GM23338 (cell line): ENCODE results near the gene PAX4. TPM values are rescaled to one million over a fixed set of nuclear protein-coding genes. Genes with fewer than 3 reads are reported as not detected.

Experiments
- ATAC-seq: fragments of 200-7000 bp; cut with Tn5 transposase; 3 replicates; pipeline ENCODE4 v1.9.1; 2020
- DNase-seq: peaks from one replicate; pipeline ENCODE4 v3.0.0-alpha.2; 2015; ENCODE audit warnings: low spot score
- H2AFZ ChIP-seq: fragments of 200-600 bp; sonication (generic); 2 replicates; pipeline ENCODE4 v1.8.0; 2016; ENCODE audit warnings: antibody characterized with exemption, mild to moderate bottlenecking, moderate library complexity
- H3F3A ChIP-seq: fragments of 200-600 bp; sonication (generic); replicated peaks from 2 replicates; pipeline ENCODE4 v1.8.0; 2017; ENCODE audit warnings: antibody characterized with exemption, mixed run types, low read depth
- H3K27ac ChIP-seq: fragments of 200-600 bp; sonication (generic); 2 replicates; pipeline ENCODE4 v1.6.1; 2016; ENCODE audit warnings: low read depth
- H3K27me3 ChIP-seq: fragments of 200-600 bp; sonication (generic); 2 replicates; pipeline ENCODE4 v1.8.0; 2016; ENCODE audit warnings: mild to moderate bottlenecking, mixed run types, moderate library complexity; ENCODE audit not compliant: insufficient read depth
- H3K36me3 ChIP-seq: fragments of 200-600 bp; sonication (generic); 2 replicates; pipeline ENCODE4 v1.8.0; 2016; ENCODE audit warnings: mild to moderate bottlenecking; ENCODE audit not compliant: insufficient read depth
- H3K4me1 ChIP-seq: fragments of 200-600 bp; sonication (generic); 2 replicates; pipeline ENCODE4 v1.8.0; 2016; ENCODE audit warnings: mild to moderate bottlenecking, moderate library complexity; ENCODE audit not compliant: insufficient read depth
- H3K4me2 ChIP-seq: fragments of 200-600 bp; sonication (generic); 2 replicates; pipeline ENCODE4 v1.7.1; 2017; ENCODE audit warnings: mixed run types
- H3K4me3 ChIP-seq: fragments of 200-600 bp; sonication (generic); 2 replicates; pipeline ENCODE4 v1.6.1; 2016; ENCODE audit warnings: mixed run types
- H3K79me2 ChIP-seq: fragments of 200-600 bp; sonication (generic); replicated peaks from 2 replicates; pipeline ENCODE4 v1.8.0; 2017; ENCODE audit warnings: mild to moderate bottlenecking; ENCODE audit not compliant: insufficient read depth
- H3K9me2 ChIP-seq: fragments of 200-600 bp; sonication (generic); 2 replicates; pipeline ENCODE4 v1.8.0; 2017; ENCODE audit not compliant: insufficient read depth
- H4K20me1 ChIP-seq: fragments of 200-600 bp; sonication (generic); replicated peaks from 2 replicates; pipeline ENCODE4 v1.8.0; 2017; ENCODE audit warnings: mild to moderate bottlenecking; ENCODE audit not compliant: insufficient read depth
- H3K27ac Mint-ChIP-seq: 2 replicates; pipeline ENCODE4 v1.8.0; 2020; ENCODE audit warnings: inconsistent platforms, mild to moderate bottlenecking, moderate library complexity, mixed read lengths
- H3K27me3 Mint-ChIP-seq: 3 replicates; pipeline ENCODE4 v1.8.0; 2022; ENCODE audit warnings: low read depth, mild to moderate bottlenecking, moderate library complexity, mixed read lengths, inconsistent platforms; ENCODE audit not compliant: insufficient read depth, poor library complexity
- H3K36me3 Mint-ChIP-seq: 3 replicates; pipeline ENCODE4 v1.8.0; 2021; ENCODE audit warnings: low read depth, mild to moderate bottlenecking, inconsistent platforms, moderate library complexity, mixed read lengths
- H3K4me1 Mint-ChIP-seq: 3 replicates; pipeline ENCODE4 v1.8.0; 2020; ENCODE audit warnings: mild to moderate bottlenecking, inconsistent platforms, mixed read lengths
- H3K4me3 Mint-ChIP-seq: 3 replicates; pipeline ENCODE4 v1.8.0; 2021; ENCODE audit warnings: moderate library complexity, mild to moderate bottlenecking, inconsistent platforms, mixed read lengths
- H3K9me3 Mint-ChIP-seq: 3 replicates; pipeline ENCODE4 v1.8.0; 2020; ENCODE audit warnings: moderate library complexity, mild to moderate bottlenecking, inconsistent platforms, mixed read lengths
- CREB1 ChIP-seq: fragments of 250-450 bp; sonication (Bioruptor Pico); IDR thresholded peaks from 2 replicates; pipeline ENCODE4 v1.5.0; 2020; ENCODE audit warnings: low read depth, mild to moderate bottlenecking, moderate library complexity
- CTCF ChIP-seq, 2 experiments: fragments of 200-600 bp in 1 of 2; sonication (generic) in 1 of 2; conservative IDR thresholded peaks; 2 replicates each; pipeline versions ENCODE4 v1.5.1 to v1.6.1; 2016 to 2017; ENCODE audit warnings: antibody characterized with exemption in 2 of 2, low read depth in 2 of 2, mild to moderate bottlenecking in 2 of 2, moderate library complexity in 1 of 2
- ETS1 ChIP-seq: IDR thresholded peaks from 2 replicates; pipeline ENCODE4 v1.6.1; 2016; ENCODE audit warnings: antibody characterized with exemption
- EZH2 ChIP-seq: fragments of 200-600 bp; sonication (generic); IDR thresholded peaks from one replicate; pipeline ENCODE4 v1.8.0; 2017; ENCODE audit warnings: antibody characterized with exemption, mild to moderate bottlenecking, low read depth; ENCODE audit not compliant: unreplicated experiment
- EZH2phosphoT487 ChIP-seq: fragments of 200-600 bp; sonication (generic); IDR thresholded peaks from one replicate; pipeline ENCODE4 v1.8.1; 2018; ENCODE audit warnings: antibody characterized with exemption; ENCODE audit not compliant: unreplicated experiment
- JUNB ChIP-seq: IDR thresholded peaks from one replicate; pipeline ENCODE4 v1.6.1; 2016; ENCODE audit warnings: antibody characterized with exemption; ENCODE audit not compliant: unreplicated experiment
- NANOG ChIP-seq: IDR thresholded peaks from 2 replicates; pipeline ENCODE4 v1.6.1; 2016; ENCODE audit warnings: antibody characterized with exemption, borderline replicate concordance
- POLR2AphosphoS5 ChIP-seq: IDR thresholded peaks from 2 replicates; pipeline ENCODE4 v1.6.1; 2016; ENCODE audit warnings: antibody characterized with exemption, low read depth
- REST ChIP-seq: IDR thresholded peaks from one replicate; pipeline ENCODE4 v1.6.1; 2018; ENCODE audit warnings: antibody characterized with exemption; ENCODE audit not compliant: unreplicated experiment
- STAT1 ChIP-seq: IDR thresholded peaks from one replicate; pipeline ENCODE4 v1.6.1; 2016; ENCODE audit warnings: antibody characterized with exemption; ENCODE audit not compliant: unreplicated experiment
- ZNF114 ChIP-seq: fragments of 250-450 bp; sonication (Bioruptor Pico); IDR thresholded peaks from 2 replicates; pipeline ENCODE4 v1.5.0; 2020; ENCODE audit warnings: mild to moderate bottlenecking, moderate library complexity
- ZNF331 ChIP-seq: fragments of 250-450 bp; sonication (Bioruptor Pico); IDR thresholded peaks from 2 replicates; pipeline ENCODE4 v1.5.0; 2020; ENCODE audit warnings: low read depth, mild to moderate bottlenecking, moderate library complexity
- polyA plus RNA-seq: library from polyadenylated mRNA; unstranded; fragments of >200 nt; fragmentation: Nextera tagmentation; extraction: Ambion mirVana; gene quantifications from 2 replicates; pipeline ENCODE4 v1.2.1, GENCODE V29; 2016
- total RNA-seq: library from RNA; depleted of rRNA; stranded (reverse); fragments of >200 nt; shearing (Covaris generic); gene quantifications from 2 replicates; pipeline ENCODE4 v1.2.3, GENCODE V29; 2014
- TF ChIP-seq, protein P1 (sequence below): fragments of 250-450 bp; sonication (Bioruptor Pico); IDR thresholded peaks from 2 replicates; pipeline ENCODE4 v1.5.0; 2020; ENCODE audit warnings: mild to moderate bottlenecking, moderate library complexity

PAX4 gene
- total and polyA plus RNA-seq, 2 experiments from 2014 or later = not detected

DNA sequence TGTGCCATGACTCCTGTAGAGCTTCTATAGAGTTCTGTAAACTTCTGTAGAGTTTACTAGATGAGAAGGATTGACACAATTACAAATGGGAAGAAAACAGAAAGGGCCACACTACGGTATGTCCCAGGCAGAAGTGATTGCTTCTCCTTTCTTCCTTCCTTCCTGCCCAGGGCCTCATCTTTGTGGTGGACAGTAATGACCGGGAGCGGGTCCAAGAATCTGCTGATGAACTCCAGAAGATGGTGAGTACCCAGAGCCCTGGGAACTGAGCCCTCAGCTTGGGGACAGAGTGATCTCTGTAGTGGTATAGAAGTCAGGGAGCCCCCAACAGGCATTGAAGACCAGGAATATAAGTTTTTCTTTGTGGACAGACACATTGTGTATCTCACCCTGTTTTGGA, 28.0 kb downstream of the PAX4 start:
- no peak overlapping the region for H2AFZ ChIP-seq
- H3K27me3 ChIP-seq = peaks cover 24% of the 10 kb centered on the region
- H3K4me1 Mint-ChIP-seq = peaks cover 15% of the 10 kb centered on the region
- TF ChIP-seq ETS1 (no peak), POLR2AphosphoS5 (no peak), REST (no peak), ZNF331 (no peak), JUNB (no peak), EZH2 (no peak), CTCF (conservative IDR thresholded peaks at IDR 0.05; ENCODE audit: low read depth in 2 of 2) (no peak), ZNF114 (CRISPR knock-in tag) (no peak), CREB1 (no peak), EZH2phosphoT487 (no peak), NANOG (no peak), STAT1 (no peak)
- TF ChIP-seq, protein P1, sequence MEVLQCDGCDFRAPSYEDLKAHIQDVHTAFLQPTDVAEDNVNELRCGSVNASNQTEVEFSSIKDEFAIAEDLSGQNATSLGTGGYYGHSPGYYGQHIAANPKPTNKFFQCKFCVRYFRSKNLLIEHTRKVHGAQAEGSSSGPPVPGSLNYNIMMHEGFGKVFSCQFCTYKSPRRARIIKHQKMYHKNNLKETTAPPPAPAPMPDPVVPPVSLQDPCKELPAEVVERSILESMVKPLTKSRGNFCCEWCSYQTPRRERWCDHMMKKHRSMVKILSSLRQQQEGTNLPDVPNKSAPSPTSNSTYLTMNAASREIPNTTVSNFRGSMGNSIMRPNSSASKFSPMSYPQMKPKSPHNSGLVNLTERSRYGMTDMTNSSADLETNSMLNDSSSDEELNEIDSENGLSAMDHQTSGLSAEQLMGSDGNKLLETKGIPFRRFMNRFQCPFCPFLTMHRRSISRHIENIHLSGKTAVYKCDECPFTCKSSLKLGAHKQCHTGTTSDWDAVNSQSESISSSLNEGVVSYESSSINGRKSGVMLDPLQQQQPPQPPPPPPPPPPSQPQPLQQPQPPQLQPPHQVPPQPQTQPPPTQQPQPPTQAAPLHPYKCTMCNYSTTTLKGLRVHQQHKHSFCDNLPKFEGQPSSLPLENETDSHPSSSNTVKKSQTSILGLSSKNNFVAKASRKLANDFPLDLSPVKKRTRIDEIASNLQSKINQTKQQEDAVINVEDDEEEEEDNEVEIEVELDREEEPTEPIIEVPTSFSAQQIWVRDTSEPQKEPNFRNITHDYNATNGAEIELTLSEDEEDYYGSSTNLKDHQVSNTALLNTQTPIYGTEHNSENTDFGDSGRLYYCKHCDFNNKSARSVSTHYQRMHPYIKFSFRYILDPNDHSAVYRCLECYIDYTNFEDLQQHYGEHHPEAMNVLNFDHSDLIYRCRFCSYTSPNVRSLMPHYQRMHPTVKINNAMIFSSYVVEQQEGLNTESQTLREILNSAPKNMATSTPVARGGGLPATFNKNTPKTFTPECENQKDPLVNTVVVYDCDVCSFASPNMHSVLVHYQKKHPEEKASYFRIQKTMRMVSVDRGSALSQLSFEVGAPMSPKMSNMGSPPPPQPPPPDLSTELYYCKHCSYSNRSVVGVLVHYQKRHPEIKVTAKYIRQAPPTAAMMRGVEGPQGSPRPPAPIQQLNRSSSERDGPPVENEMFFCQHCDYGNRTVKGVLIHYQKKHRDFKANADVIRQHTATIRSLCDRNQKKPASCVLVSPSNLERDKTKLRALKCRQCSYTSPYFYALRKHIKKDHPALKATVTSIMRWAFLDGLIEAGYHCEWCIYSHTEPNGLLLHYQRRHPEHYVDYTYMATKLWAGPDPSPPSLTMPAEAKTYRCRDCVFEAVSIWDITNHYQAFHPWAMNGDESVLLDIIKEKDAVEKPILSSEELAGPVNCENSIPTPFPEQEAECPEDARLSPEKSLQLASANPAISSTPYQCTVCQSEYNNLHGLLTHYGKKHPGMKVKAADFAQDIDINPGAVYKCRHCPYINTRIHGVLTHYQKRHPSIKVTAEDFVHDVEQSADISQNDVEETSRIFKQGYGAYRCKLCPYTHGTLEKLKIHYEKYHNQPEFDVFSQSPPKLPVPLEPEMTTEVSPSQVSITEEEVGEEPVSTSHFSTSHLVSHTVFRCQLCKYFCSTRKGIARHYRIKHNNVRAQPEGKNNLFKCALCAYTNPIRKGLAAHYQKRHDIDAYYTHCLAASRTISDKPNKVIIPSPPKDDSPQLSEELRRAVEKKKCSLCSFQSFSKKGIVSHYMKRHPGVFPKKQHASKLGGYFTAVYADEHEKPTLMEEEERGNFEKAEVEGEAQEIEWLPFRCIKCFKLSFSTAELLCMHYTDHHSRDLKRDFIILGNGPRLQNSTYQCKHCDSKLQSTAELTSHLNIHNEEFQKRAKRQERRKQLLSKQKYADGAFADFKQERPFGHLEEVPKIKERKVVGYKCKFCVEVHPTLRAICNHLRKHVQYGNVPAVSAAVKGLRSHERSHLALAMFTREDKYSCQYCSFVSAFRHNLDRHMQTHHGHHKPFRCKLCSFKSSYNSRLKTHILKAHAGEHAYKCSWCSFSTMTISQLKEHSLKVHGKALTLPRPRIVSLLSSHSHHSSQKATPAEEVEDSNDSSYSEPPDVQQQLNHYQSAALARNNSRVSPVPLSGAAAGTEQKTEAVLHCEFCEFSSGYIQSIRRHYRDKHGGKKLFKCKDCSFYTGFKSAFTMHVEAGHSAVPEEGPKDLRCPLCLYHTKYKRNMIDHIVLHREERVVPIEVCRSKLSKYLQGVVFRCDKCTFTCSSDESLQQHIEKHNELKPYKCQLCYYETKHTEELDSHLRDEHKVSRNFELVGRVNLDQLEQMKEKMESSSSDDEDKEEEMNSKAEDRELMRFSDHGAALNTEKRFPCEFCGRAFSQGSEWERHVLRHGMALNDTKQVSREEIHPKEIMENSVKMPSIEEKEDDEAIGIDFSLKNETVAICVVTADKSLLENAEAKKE (CRISPR knock-in tag) = no peak
- DNase-seq = no peak
- ATAC-seq = no peak
- H3F3A ChIP-seq = peaks cover 8% of the 10 kb centered on the region
- peaks cover 12% of the 10 kb centered on the region for H4K20me1 ChIP-seq
- no peaks in the 10 kb centered on the region; the same call in 2 of the 3 replicates for H3K9me3 Mint-ChIP-seq
- no peaks in the 10 kb centered on the region for H3K9me2 ChIP-seq
- no peak overlapping the region for H3K4me2 ChIP-seq
- H3K4me3 ChIP-seq = no peak overlapping the region
- peaks cover 19% of the 10 kb centered on the region for H3K4me1 ChIP-seq
- peaks cover 26% of the 10 kb centered on the region for H3K36me3 Mint-ChIP-seq
- H3K27me3 Mint-ChIP-seq = peaks cover 36% of the 10 kb centered on the region
- H3K27ac Mint-ChIP-seq = no peak overlapping the region
- H3K36me3 ChIP-seq = peaks cover 10% of the 10 kb centered on the region
- H3K79me2 ChIP-seq = peaks cover 14% of the 10 kb centered on the region
- H3K4me3 Mint-ChIP-seq = peak overlapping the region; percentile 90
- no peak overlapping the region for H3K27ac ChIP-seq
